ENCODE data around the gene PARP4.

GRCh38 chr13:24540236-24541126, 27.9 kb upstream of the PARP4 start:
- TF ChIP-seq POLR2A (IDR thresholded peaks at IDR 0.05) (no peak), CTCF (IDR thresholded peaks at IDR 0.05) (no peak), EP300 (IDR thresholded peaks at IDR 0.05) (no peak), POLR2AphosphoS5 (IDR thresholded peaks at IDR 0.05) (no peak)
